GM18508 (cell line): ENCODE measurements around the gene PCYOX1L.

Source experiments
- ATAC-seq: cut with Tn5 transposase; IDR thresholded peaks from one replicate; pipeline ENCODE4 v1.9.1; 2021; ENCODE audit warnings: moderate number of reproducible peaks; ENCODE audit not compliant: insufficient read depth, unreplicated experiment

PCYOX1L gene, protein sequence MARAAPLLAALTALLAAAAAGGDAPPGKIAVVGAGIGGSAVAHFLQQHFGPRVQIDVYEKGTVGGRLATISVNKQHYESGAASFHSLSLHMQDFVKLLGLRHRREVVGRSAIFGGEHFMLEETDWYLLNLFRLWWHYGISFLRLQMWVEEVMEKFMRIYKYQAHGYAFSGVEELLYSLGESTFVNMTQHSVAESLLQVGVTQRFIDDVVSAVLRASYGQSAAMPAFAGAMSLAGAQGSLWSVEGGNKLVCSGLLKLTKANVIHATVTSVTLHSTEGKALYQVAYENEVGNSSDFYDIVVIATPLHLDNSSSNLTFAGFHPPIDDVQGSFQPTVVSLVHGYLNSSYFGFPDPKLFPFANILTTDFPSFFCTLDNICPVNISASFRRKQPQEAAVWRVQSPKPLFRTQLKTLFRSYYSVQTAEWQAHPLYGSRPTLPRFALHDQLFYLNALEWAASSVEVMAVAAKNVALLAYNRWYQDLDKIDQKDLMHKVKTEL

DNA sequence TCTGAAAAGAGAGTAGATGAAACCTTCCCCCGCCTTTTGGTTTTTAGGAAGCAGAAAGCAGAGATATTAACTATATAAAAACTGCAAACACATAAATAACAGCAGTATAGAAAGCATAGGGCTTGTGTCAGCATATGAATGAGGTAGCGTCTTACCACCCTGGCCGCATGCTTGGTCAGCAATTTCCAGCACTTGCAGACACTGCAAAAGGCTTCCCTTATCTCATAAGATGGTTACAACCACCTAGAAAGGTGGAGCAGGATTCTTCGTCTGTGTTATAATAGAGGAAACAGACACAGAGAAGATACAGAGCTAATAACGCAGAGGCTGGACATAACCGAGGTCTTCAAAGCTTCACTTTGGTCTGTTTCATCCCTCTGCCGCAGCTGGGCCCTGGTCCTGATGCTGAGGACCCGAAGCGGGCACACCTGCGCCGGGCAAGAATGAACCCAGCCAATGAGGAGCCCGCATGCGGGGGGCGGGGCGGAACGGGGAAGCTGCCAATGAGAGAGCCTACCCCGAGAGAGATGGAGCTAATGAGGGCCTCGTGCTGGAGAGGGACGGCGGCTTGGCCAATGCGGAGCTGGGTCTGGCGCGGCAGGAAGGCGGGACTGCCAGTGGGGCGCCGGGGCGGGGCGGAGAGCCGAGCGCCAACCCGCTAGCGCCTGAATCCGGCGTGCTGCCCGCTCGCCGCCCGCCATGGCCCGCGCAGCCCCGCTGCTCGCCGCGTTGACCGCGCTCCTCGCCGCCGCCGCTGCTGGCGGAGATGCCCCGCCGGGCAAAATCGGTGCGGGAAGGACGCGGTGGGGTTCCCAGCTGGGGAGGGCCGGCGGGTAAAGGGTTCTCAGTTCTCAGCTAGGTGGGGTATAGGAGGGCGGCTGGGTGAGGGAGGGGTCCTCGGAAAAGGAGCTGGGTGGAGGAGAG lies at the start of gene PCYOX1L:
Gene PCYOX1L (plus strand): TSS at position 677 of the 924 bp plus-strand sequence. CDS start 23 bp downstream, at position 700.
- peak; percentile 98 for ATAC-seq

- ATAC-seq = no peak
Observed at GRCh38 chr5:149309354-149309753, 48.5 kb upstream of the PCYOX1L start.

DNA sequence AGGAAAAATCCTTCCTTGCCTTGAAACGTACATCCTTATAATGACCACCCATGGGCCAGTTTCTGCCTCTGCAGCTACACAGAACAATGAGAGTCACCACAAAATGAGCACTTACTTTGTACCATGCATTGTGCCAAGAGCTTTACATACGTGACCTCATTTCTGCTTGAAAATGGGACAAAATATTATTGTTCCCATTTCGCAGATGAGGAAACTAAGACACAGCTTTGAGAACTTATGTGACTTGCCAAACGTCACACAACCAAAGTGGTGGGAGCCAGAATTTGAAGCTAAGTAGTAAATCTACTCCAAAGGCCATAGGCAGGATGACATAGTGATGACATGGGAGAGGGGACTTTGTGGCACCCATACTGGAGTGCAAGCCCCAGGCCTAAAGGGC lies 47.4 kb upstream of the PCYOX1L start:
- no peak for ATAC-seq

GRCh38 chr5:149310947-149311658 lies 46.7 kb upstream of the PCYOX1L start:
- no peak for ATAC-seq

- no peak for ATAC-seq
Observed at GRCh38 chr5:149313151-149313841, 44.5 kb upstream of the PCYOX1L start.

GRCh38 chr5:149314571-149315111 lies 43.2 kb upstream of the PCYOX1L start:
- ATAC-seq = no peak

GRCh38 chr5:149315753-149316152 lies 42.1 kb upstream of the PCYOX1L start:
- no peak for ATAC-seq

- peak; percentile 63 for ATAC-seq
Observed at GRCh38 chr5:149317281-149318048, 40.4 kb upstream of the PCYOX1L start.

DNA sequence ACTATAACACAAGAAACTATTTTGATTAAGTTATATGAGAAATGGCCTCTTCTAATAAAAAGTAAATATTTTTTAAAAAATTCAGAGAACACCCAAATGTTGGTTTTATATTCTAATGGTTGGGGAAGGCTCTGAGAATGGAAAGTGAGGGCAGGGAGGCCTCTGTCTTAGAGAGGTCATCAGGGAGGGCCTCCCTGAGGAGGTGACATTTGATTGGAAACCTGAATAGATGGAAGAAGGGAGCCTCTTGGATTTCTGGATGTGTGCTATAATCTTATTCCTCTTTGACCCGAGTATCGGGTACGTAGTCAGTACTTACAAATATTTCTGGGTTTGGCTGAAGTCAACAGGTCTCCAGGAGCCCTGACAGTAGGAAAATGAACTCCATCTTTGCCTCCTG lies 38.7 kb upstream of the PCYOX1L start:
- ATAC-seq = no peak

DNA sequence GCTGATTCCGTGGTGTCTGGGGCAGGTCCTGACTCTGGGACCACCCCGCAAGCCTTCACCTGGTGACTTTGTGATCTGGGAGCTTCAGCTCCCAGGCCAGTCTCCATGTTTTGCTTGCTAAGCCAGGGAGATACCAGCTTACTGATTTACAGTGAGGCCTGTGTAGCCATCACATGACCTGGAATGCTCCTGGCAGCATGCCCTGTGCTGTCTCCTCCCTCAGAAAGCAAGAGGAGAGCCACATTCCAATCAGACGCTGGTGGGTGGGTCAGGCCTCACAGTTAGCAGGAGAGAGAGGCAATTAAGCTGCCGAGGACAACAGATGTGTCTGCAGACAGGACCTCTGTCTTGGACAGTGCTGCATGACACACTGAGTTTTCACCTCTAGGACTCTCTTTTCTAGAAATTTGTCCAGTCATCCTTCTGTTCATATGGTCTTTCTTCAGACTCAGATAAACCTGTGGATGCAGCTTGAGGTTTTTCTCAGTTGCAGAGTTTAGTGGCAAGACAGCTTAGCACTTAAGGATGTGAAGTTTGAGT lies 37.0 kb upstream of the PCYOX1L start:
- ATAC-seq = no peak

GRCh38 chr5:149322518-149322917 lies 35.3 kb upstream of the PCYOX1L start:
- no peak for ATAC-seq

- ATAC-seq = no peak
Observed at GRCh38 chr5:149323210-149323609, 34.6 kb upstream of the PCYOX1L start.

- ATAC-seq = no peak
Observed at GRCh38 chr5:149323621-149324205, 34.1 kb upstream of the PCYOX1L start.

GRCh38 chr5:149324641-149325040 lies 33.2 kb upstream of the PCYOX1L start:
- ATAC-seq = no peak

- ATAC-seq = no peak
Observed at GRCh38 chr5:149325166-149325735, 32.6 kb upstream of the PCYOX1L start.

DNA sequence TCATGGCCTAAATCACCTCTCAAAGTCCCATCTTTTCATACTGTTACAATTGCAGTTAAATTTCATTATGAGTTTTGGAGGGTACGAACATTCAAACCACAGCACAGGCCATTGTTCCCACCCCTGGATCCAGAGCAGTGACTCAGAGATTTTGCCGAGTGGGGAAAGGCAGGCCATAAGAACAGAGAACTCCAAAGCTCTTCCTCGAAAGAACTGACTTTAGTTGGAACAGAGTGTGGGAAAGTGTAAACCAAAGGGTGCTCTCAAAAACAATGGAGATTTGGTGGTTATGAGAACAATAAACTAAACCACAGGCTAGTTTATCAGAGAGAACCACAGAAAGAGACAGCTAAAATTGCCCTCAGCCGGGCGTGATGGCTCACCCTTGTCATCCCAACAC lies 32.0 kb upstream of the PCYOX1L start:
- no peak for ATAC-seq

DNA sequence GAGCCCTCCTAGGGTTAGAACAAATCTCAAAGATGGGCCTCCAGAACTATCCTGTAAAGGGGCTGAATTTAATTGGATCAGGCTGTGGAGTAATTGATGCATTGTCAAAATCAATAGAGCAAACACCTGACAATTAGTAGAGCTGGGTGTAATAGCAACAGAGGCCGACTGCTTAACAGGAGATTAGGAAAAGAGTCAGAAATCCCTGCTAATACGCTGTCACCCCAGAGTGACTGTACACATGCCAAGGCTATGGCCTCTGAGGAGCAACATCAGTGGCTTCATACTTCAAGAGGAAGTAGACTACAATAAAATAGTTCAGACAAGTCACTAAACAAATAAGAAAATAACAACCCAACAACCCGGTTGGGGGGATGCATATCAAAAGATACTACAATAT lies 31.2 kb upstream of the PCYOX1L start:
- ATAC-seq = no peak

DNA sequence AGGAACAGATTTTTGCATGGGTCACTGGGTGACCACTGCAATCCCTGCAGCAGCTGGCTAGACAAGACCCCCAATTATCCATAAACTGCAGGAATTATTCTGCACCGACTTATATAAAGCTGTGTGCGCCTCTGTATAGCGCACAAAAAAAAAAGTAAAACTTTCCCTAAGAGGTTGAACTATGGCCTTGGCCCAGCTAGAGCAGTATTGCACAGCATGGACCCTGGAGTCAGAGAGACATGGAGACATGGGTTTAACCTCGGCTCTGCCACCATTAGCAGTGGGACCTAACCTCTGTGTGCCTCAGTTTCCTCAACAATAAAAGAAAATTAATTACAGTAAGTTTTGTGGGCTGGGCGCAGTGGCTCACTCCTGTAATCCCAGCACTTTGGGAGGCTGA lies 29.7 kb upstream of the PCYOX1L start:
- ATAC-seq = no peak
